AG20443 (cell line): ENCODE results near the gene ZBTB11.
"Not testable (repeated sequence)": the region's sequence is repeated elsewhere in the genome, so short reads cannot be mapped to it uniquely, and the experiment has no call there.

ENCODE experiments used
- DNase-seq: peaks from one replicate; pipeline ENCODE4 v3.0.0; 2012; ENCODE audit warnings: low spot score, mixed read lengths

ZBTB11 gene

GRCh38 chr3:101618726-101619125, 58.2 kb downstream of the ZBTB11 start:
- DNase-seq = no peak

DNA sequence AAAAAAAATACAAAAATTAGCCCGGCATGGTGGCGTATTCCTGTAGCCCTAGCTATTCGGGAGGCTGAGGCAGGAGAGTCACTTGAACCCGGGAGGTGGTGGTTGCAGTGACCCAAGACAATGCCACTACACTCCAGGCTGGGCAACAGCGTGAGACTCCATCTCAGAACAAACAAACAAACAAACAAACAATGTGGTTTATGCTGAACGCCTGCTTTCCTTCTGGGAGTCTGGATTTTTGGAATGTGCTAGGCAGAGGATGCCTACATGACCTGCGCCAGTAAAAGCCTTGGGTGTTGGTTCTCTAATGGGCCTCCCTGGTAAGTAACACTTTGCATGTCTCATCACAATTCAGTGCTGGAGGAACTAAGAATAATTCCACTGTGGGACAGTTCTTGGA, 59.5 kb downstream of the ZBTB11 start:
- DNase-seq = no peak

- DNase-seq = no peak
Observed at GRCh38 chr3:101615525-101615924, 61.4 kb downstream of the ZBTB11 start.

DNA sequence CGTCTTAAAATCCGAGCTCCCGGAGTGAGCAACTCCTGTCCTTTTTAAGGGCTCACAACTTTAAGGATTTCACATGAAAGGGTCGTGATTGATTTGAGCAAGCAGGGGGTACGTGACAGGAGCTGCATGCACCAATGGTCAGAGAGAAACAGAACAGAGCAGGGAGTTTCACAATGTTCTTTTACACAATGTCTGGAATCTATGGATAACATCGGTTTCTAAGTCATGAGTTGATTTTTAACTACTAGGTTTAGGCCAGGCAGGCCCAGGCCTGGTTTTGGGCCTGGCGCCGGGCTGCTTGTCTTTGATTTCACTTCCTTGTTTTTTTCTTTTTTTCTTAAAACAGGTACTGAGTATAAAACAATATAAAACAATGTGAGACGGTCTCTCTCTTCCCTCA, 63.9 kb downstream of the ZBTB11 start:
- DNase-seq = not testable (repeated sequence)

GRCh38 chr3:101611023-101611422, 65.9 kb downstream of the ZBTB11 start:
- no peak for DNase-seq

DNA sequence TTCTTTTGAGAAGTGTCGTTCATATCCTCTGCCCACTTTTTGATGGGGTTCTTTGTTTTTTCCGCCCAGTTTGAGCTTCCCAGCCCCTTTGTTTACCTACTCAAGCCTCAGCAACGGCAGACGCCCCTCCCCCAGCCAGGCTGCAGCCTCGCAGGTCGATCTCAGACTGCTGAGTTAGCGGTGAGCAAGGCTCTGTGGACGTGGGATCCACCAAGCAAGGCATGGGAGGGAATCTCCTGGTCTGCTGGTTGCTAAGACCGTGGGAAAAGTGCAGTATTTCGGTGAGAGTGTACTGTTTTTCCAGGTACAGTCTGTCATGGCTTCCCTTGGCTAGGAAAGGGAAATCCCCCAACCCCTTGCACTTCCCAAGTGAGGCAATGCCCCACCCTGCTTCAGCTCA, 71.5 kb downstream of the ZBTB11 start:
- DNase-seq = not testable (repeated sequence)

DNA sequence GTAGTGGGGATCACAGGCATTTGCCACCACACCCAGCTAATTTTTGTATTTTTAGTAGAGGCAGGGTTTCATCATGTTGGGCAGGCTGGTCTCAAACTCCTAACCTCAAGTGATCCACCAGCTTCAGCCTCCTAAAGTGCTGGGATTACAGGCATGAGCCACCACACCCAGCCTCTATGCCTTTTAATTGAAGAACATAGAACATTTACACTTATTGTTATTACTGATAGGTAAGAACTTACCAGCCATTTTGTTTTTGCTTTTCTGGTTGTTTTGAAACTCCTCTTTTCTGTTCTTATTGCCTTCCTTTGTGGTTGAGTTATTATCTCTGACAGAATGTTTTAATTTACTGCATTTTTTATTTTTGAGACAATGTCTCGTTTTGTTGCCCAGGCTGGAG, 73.7 kb downstream of the ZBTB11 start:
- DNase-seq = no peak

GRCh38 chr3:101602731-101603130, 74.2 kb downstream of the ZBTB11 start:
- DNase-seq = no peak
